WTC11 (cell line): ENCODE results near the gene ZBP1. TPM values are rescaled to one million over a fixed set of nuclear protein-coding genes. Genes with fewer than 3 reads are reported as not detected.

Source experiments
- ATAC-seq: fragments of 200-7000 bp; cut with Tn5 transposase; 2 replicates; pipeline ENCODE4 v1.10.0; 2021; ENCODE audit warnings: mild to moderate bottlenecking, moderate library complexity
- CTCF ChIA-PET: fragments of 300-600 bp; sonication (Branson Sonifier 250); formaldehyde crosslinking; loops from one replicate; lab custom pipeline; 2021; ENCODE audit warnings: antibody characterized with exemption; lab: Charles Lee
- POLR2A ChIA-PET: fragments of 350-600 bp; sonication (Branson Sonifier 250); formaldehyde crosslinking; loops from one replicate; lab custom pipeline; 2021; ENCODE audit warnings: antibody characterized with exemption; lab: Charles Lee
- DNase-seq: peaks from one replicate; pipeline ENCODE4 v3.0.0; 2021; ENCODE audit warnings: low spot score
- H3K27ac Mint-ChIP-seq: 2 replicates; pipeline ENCODE4 v1.8.0; 2021; ENCODE audit warnings: mixed read lengths
- H3K27me3 Mint-ChIP-seq: 2 replicates; pipeline ENCODE4 v1.8.0; 2021; ENCODE audit warnings: low read depth, mild to moderate bottlenecking, moderate library complexity, mixed read lengths
- H3K36me3 Mint-ChIP-seq: 2 replicates; pipeline ENCODE4 v1.8.0; 2021; ENCODE audit warnings: mixed read lengths
- H3K4me1 Mint-ChIP-seq: 2 replicates; pipeline ENCODE4 v1.8.0; 2022; ENCODE audit warnings: mixed read lengths
- H3K4me3 Mint-ChIP-seq: 2 replicates; pipeline ENCODE4 v1.8.0; 2021; ENCODE audit warnings: mild to moderate bottlenecking, moderate library complexity, mixed read lengths
- H3K9me3 Mint-ChIP-seq: 2 replicates; pipeline ENCODE4 v1.8.0; 2021; ENCODE audit warnings: mixed read lengths
- CREB1 ChIP-seq: sonication (generic); formaldehyde crosslinking; IDR thresholded peaks from 2 replicates; pipeline ENCODE4 v1.8.0; 2023; ENCODE audit warnings: mild to moderate bottlenecking, missing genetic modification reagents
- CREM ChIP-seq: sonication (generic); formaldehyde crosslinking; IDR thresholded peaks from 2 replicates; pipeline ENCODE4 v1.8.1; 2022; ENCODE audit warnings: mild to moderate bottlenecking, missing genetic modification reagents, moderate library complexity
- ELF4 ChIP-seq: sonication (generic); formaldehyde crosslinking; IDR thresholded peaks from 2 replicates; pipeline ENCODE4 v1.8.1; 2022; ENCODE audit warnings: low read depth, mild to moderate bottlenecking, moderate library complexity, missing genetic modification reagents
- GTF2I ChIP-seq: fragments of 250-450 bp; sonication (Bioruptor Pico); conservative IDR thresholded peaks from 2 replicates; pipeline ENCODE4 v1.4.0; 2021; ENCODE audit warnings: mild to moderate bottlenecking
- IRF2 ChIP-seq: sonication (generic); formaldehyde crosslinking; IDR thresholded peaks from 2 replicates; pipeline ENCODE4 v1.8.0; 2022; ENCODE audit warnings: low read depth, missing genetic modification reagents, borderline replicate concordance
- JUN ChIP-seq: sonication (generic); formaldehyde crosslinking; IDR thresholded peaks from 2 replicates; pipeline ENCODE4 v1.8.0; 2023; ENCODE audit warnings: mild to moderate bottlenecking, missing genetic modification reagents
- MXD4 ChIP-seq: fragments of 250-450 bp; sonication (Bioruptor Pico); IDR thresholded peaks from 2 replicates; pipeline ENCODE4 v1.8.0; 2021; ENCODE audit warnings: mild to moderate bottlenecking, moderate library complexity, borderline replicate concordance
- RORB ChIP-seq: fragments of 250-450 bp; sonication (Bioruptor Pico); IDR thresholded peaks from 2 replicates; pipeline ENCODE4 v1.9.0; 2021; ENCODE audit warnings: mild to moderate bottlenecking
- SOX15 ChIP-seq: fragments of 250-450 bp; sonication (Bioruptor Pico); IDR thresholded peaks from 2 replicates; pipeline ENCODE4 v1.9.0; 2021; ENCODE audit warnings: mild to moderate bottlenecking
- SP1 ChIP-seq: sonication (generic); formaldehyde crosslinking; conservative IDR thresholded peaks from 2 replicates; pipeline ENCODE4 v1.8.1; 2022; ENCODE audit warnings: missing genetic modification reagents
- ZBTB21 ChIP-seq: sonication (generic); formaldehyde crosslinking; IDR thresholded peaks from 2 replicates; pipeline ENCODE4 v1.8.1; 2023; ENCODE audit warnings: mild to moderate bottlenecking, missing genetic modification reagents, borderline replicate concordance
- ZNF138 ChIP-seq: sonication (generic); formaldehyde crosslinking; conservative IDR thresholded peaks from 2 replicates; pipeline ENCODE4 v1.8.1; 2022; ENCODE audit warnings: mild to moderate bottlenecking, moderate library complexity, missing genetic modification reagents
- ZNF232 ChIP-seq: sonication (generic); formaldehyde crosslinking; IDR thresholded peaks from 2 replicates; pipeline ENCODE4 v1.8.0; 2022; ENCODE audit warnings: mild to moderate bottlenecking, missing genetic modification reagents
- ZNF416 ChIP-seq: fragments of 250-450 bp; sonication (Bioruptor Pico); IDR thresholded peaks from 2 replicates; pipeline ENCODE4 v1.9.0; 2021; ENCODE audit warnings: mild to moderate bottlenecking, inconsistent platforms
- ZNF423 ChIP-seq: fragments of 250-450 bp; sonication (Bioruptor Pico); IDR thresholded peaks from 2 replicates; pipeline ENCODE4 v2.1.2; 2022; ENCODE audit warnings: mild to moderate bottlenecking, moderate library complexity
- total RNA-seq: library from RNA; stranded (reverse); gene quantifications from 3 replicates; pipeline ENCODE4 v1.2.3, GENCODE V29; 2021
- TF ChIP-seq, protein P1 (sequence below): sonication (generic); formaldehyde crosslinking; IDR thresholded peaks from 2 replicates; pipeline ENCODE4 v1.8.1; 2022; ENCODE audit warnings: low read depth, mild to moderate bottlenecking, moderate library complexity, missing genetic modification reagents, borderline replicate concordance
- TF ChIP-seq, protein P2 (sequence below): fragments of 250-450 bp; sonication (Bioruptor Pico); IDR thresholded peaks from 2 replicates; pipeline ENCODE4 v1.9.0; 2021; ENCODE audit warnings: moderate library complexity, mild to moderate bottlenecking, inconsistent platforms, borderline replicate concordance
- TF ChIP-seq, protein P3 (sequence below): fragments of 250-450 bp; sonication (Bioruptor Pico); IDR thresholded peaks from 2 replicates; pipeline ENCODE4 v1.9.0; 2021; ENCODE audit warnings: mild to moderate bottlenecking, borderline replicate concordance
- TF ChIP-seq, protein P4 (sequence below): fragments of 250-450 bp; sonication (Bioruptor Pico); conservative IDR thresholded peaks from 2 replicates; pipeline ENCODE4 v1.9.0; 2021; ENCODE audit warnings: mild to moderate bottlenecking
- TF ChIP-seq, protein P5 (sequence below): sonication (generic); formaldehyde crosslinking; IDR thresholded peaks from 2 replicates; pipeline ENCODE4 v1.8.1; 2023; ENCODE audit warnings: mild to moderate bottlenecking, missing genetic modification reagents, borderline replicate concordance
- TF ChIP-seq, protein P6 (sequence below): fragments of 250-450 bp; sonication (Bioruptor Pico); IDR thresholded peaks from 2 replicates; pipeline ENCODE4 v1.9.0; 2021; ENCODE audit warnings: mild to moderate bottlenecking
- TF ChIP-seq, protein P7 (sequence below): sonication (generic); formaldehyde crosslinking; IDR thresholded peaks from 2 replicates; pipeline ENCODE4 v1.8.1; 2023; ENCODE audit warnings: mild to moderate bottlenecking, missing genetic modification reagents, moderate library complexity

ZBP1 gene
- total RNA-seq, 1 experiment from 2014 or later = not detected

DNA sequence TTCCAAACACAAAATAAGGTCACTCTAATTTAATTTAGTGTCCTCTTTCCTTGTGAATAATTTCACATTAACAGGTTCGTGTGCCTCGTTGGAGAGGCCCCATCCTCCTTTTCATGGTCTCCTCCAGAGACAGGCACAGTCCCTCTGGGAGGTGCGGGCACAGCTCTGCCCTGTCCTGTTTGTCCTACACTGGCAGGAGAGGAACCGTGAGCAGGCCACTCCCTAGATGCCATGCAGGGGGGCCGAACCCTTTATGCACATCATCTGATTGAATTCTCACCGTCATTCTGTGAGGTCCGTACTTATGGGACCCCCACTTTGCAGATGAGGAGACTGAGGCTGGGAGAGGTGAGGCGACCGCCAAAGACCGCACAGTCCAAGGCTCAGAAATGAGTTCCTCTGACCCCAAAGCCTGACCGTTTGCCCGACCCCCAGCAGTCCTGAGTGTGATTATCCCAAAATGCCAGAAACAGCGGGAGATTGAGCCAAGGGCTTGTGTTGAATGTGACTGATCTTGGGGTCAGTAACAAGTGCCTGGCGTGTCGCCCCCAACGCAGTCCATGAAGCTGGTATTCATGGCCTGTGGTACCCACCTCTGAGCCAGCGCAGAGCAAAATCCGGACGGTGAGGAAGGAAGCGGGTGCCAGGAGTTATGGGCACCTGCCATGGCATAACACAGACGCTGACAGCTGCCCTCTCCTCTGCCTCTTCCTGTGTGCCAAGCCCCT, 46.0 kb upstream of the ZBP1 start:
- ATAC-seq = no peak
- no peak for DNase-seq
- Mint-ChIP-seq H3K9me3 (no peaks in the 10 kb centered on the region), H3K27ac (peak overlapping the region; percentile 74; the same call in 1 of the 2 replicates), H3K4me3 (no peak overlapping the region), H3K36me3 (no peaks in the 10 kb centered on the region; the same call in 1 of the 2 replicates), H3K4me1 (peaks cover 49% of the 10 kb centered on the region), H3K27me3 (no peaks in the 10 kb centered on the region)
- POLR2A ChIA-PET = interaction anchor here (0.7 kb wide), 1 partner anchor 254 kb away, joined by 7 read pairs; no protein-coding TSS in a partner anchor
- no peak for TF ChIP-seq CREM (CRISPR knock-in tag)
- TF ChIP-seq JUN (CRISPR knock-in tag) = no peak
- no peak for TF ChIP-seq MXD4 (CRISPR knock-in tag)
- TF ChIP-seq, protein P1, sequence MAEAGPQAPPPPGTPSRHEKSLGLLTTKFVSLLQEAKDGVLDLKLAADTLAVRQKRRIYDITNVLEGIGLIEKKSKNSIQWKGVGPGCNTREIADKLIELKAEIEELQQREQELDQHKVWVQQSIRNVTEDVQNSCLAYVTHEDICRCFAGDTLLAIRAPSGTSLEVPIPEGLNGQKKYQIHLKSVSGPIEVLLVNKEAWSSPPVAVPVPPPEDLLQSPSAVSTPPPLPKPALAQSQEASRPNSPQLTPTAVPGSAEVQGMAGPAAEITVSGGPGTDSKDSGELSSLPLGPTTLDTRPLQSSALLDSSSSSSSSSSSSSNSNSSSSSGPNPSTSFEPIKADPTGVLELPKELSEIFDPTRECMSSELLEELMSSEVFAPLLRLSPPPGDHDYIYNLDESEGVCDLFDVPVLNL (CRISPR knock-in tag) = no peak
- no peak for TF ChIP-seq IRF2
- TF ChIP-seq, protein P2, sequence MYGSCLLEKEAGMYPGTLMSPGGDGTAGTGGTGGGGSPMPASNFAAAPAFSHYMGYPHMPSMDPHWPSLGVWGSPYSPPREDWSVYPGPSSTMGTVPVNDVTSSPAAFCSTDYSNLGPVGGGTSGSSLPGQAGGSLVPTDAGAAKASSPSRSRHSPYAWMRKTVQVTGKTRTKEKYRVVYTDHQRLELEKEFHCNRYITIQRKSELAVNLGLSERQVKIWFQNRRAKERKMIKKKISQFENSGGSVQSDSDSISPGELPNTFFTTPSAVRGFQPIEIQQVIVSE = no peak
- TF ChIP-seq SOX15 = no peak
- TF ChIP-seq CREB1 (CRISPR knock-in tag) = no peak
- no peak for TF ChIP-seq SP1 (CRISPR knock-in tag)
- no peak for TF ChIP-seq RORB
- TF ChIP-seq ZNF232 (CRISPR knock-in tag) = no peak
- no peak for TF ChIP-seq ZBTB21 (CRISPR knock-in tag)
- TF ChIP-seq, protein P3, sequence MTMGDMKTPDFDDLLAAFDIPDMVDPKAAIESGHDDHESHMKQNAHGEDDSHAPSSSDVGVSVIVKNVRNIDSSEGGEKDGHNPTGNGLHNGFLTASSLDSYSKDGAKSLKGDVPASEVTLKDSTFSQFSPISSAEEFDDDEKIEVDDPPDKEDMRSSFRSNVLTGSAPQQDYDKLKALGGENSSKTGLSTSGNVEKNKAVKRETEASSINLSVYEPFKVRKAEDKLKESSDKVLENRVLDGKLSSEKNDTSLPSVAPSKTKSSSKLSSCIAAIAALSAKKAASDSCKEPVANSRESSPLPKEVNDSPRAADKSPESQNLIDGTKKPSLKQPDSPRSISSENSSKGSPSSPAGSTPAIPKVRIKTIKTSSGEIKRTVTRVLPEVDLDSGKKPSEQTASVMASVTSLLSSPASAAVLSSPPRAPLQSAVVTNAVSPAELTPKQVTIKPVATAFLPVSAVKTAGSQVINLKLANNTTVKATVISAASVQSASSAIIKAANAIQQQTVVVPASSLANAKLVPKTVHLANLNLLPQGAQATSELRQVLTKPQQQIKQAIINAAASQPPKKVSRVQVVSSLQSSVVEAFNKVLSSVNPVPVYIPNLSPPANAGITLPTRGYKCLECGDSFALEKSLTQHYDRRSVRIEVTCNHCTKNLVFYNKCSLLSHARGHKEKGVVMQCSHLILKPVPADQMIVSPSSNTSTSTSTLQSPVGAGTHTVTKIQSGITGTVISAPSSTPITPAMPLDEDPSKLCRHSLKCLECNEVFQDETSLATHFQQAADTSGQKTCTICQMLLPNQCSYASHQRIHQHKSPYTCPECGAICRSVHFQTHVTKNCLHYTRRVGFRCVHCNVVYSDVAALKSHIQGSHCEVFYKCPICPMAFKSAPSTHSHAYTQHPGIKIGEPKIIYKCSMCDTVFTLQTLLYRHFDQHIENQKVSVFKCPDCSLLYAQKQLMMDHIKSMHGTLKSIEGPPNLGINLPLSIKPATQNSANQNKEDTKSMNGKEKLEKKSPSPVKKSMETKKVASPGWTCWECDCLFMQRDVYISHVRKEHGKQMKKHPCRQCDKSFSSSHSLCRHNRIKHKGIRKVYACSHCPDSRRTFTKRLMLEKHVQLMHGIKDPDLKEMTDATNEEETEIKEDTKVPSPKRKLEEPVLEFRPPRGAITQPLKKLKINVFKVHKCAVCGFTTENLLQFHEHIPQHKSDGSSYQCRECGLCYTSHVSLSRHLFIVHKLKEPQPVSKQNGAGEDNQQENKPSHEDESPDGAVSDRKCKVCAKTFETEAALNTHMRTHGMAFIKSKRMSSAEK (CRISPR knock-in tag) = no peak
- TF ChIP-seq, protein P4, sequence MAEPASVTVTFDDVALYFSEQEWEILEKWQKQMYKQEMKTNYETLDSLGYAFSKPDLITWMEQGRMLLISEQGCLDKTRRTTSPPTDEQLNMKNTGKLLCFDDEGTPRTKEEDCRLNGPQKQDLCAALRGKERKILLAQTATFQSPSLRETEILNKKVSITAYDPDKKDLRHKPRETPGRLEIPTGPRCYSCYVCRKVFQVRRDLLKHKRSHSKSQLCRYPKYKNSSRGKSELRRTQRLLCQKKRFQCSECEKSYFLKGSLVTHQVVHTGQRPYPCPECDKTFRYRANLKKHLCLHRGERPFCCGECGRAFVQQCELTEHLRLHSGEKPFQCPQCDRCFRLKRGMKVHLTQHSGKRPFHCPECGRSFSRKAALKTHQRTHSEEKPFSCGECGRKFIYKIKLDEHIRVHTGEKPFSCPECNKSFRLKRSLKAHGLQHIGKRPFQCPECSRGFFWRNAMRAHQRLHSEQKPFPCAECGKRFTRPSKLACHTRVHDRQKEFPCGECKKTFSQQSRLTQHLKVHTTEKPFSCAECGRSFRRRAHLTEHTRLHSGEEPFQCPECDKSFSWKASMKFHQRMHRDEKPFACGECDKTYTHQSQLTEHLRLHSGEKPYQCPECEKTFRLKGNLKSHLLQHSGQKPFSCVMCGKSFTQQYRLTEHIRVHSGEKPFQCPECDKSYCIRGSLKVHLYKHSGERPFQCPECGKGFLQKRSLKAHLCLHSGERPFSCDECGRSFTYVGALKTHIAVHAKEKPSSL (CRISPR knock-in tag) = no peak
- TF ChIP-seq ZNF423 (CRISPR knock-in tag) = no peak
- no peak for TF ChIP-seq ZNF138
- no peak for TF ChIP-seq GTF2I
- CTCF ChIA-PET = interaction anchor here (0.8 to 1.2 kb wide), 2 partner anchors 11 to 25 kb away, joined by 3 read pairs; no protein-coding TSS in a partner anchor

DNA sequence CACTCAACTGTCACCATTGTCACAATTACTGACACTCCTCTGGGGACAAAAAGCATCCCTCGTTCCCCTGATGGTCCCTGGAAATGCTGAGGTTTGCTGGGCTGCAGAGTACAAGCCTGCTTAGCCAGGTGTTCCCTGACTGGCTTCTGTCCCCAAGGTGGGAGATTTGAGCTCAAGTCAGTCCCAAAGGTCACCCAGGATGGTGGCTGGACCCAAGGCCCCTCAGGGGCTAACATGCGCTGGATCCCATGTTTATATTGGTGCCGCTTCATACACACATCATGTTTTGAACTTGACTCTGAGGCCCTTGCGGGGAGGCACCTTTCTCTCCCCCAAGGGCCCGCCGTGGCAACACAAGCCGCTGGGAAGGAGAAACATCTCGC, 45.4 kb upstream of the ZBP1 start:
- no peak for DNase-seq
- no peaks in the 10 kb centered on the region; the same call in 1 of the 2 replicates for H3K36me3 Mint-ChIP-seq
- no peak overlapping the region for H3K4me3 Mint-ChIP-seq
- H3K27ac Mint-ChIP-seq = no peak overlapping the region
- no peak for ATAC-seq
- POLR2A ChIA-PET = interaction anchor here (0.7 kb wide), 1 partner anchor 253 kb away, joined by 7 read pairs; no protein-coding TSS in a partner anchor
- no peaks in the 10 kb centered on the region for H3K27me3 Mint-ChIP-seq
- peaks cover 48% of the 10 kb centered on the region for H3K4me1 Mint-ChIP-seq
- CTCF ChIA-PET = interaction anchor here (0.6 kb wide), 2 partner anchors 10 to 1918 kb away, joined by 3 to 4 read pairs; no protein-coding TSS in a partner anchor
- no peaks in the 10 kb centered on the region for H3K9me3 Mint-ChIP-seq
- TF ChIP-seq ELF4 (CRISPR knock-in tag) = no peak
- TF ChIP-seq ZBTB21 (CRISPR knock-in tag) = no peak
- TF ChIP-seq, protein P5, sequence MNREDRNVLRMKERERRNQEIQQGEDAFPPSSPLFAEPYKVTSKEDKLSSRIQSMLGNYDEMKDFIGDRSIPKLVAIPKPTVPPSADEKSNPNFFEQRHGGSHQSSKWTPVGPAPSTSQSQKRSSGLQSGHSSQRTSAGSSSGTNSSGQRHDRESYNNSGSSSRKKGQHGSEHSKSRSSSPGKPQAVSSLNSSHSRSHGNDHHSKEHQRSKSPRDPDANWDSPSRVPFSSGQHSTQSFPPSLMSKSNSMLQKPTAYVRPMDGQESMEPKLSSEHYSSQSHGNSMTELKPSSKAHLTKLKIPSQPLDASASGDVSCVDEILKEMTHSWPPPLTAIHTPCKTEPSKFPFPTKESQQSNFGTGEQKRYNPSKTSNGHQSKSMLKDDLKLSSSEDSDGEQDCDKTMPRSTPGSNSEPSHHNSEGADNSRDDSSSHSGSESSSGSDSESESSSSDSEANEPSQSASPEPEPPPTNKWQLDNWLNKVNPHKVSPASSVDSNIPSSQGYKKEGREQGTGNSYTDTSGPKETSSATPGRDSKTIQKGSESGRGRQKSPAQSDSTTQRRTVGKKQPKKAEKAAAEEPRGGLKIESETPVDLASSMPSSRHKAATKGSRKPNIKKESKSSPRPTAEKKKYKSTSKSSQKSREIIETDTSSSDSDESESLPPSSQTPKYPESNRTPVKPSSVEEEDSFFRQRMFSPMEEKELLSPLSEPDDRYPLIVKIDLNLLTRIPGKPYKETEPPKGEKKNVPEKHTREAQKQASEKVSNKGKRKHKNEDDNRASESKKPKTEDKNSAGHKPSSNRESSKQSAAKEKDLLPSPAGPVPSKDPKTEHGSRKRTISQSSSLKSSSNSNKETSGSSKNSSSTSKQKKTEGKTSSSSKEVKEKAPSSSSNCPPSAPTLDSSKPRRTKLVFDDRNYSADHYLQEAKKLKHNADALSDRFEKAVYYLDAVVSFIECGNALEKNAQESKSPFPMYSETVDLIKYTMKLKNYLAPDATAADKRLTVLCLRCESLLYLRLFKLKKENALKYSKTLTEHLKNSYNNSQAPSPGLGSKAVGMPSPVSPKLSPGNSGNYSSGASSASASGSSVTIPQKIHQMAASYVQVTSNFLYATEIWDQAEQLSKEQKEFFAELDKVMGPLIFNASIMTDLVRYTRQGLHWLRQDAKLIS (CRISPR knock-in tag) = no peak
- TF ChIP-seq, protein P6, sequence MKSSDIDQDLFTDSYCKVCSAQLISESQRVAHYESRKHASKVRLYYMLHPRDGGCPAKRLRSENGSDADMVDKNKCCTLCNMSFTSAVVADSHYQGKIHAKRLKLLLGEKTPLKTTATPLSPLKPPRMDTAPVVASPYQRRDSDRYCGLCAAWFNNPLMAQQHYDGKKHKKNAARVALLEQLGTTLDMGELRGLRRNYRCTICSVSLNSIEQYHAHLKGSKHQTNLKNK = no peak
- no peak for TF ChIP-seq ZNF138
- no peak for TF ChIP-seq ZNF416 (CRISPR knock-in tag)
- TF ChIP-seq, protein P7, sequence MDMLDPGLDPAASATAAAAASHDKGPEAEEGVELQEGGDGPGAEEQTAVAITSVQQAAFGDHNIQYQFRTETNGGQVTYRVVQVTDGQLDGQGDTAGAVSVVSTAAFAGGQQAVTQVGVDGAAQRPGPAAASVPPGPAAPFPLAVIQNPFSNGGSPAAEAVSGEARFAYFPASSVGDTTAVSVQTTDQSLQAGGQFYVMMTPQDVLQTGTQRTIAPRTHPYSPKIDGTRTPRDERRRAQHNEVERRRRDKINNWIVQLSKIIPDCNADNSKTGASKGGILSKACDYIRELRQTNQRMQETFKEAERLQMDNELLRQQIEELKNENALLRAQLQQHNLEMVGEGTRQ = no peak
